Measurements from ENCODE around the gene FADS1. TPM values are rescaled to one million over a fixed set of nuclear protein-coding genes. Genes with fewer than 3 reads are reported as not detected.

The FADS1 gene
- total RNA-seq, 6 donors from 2014 or later, result 38.8 to 63.7 (median 53.2) TPM

DNA sequence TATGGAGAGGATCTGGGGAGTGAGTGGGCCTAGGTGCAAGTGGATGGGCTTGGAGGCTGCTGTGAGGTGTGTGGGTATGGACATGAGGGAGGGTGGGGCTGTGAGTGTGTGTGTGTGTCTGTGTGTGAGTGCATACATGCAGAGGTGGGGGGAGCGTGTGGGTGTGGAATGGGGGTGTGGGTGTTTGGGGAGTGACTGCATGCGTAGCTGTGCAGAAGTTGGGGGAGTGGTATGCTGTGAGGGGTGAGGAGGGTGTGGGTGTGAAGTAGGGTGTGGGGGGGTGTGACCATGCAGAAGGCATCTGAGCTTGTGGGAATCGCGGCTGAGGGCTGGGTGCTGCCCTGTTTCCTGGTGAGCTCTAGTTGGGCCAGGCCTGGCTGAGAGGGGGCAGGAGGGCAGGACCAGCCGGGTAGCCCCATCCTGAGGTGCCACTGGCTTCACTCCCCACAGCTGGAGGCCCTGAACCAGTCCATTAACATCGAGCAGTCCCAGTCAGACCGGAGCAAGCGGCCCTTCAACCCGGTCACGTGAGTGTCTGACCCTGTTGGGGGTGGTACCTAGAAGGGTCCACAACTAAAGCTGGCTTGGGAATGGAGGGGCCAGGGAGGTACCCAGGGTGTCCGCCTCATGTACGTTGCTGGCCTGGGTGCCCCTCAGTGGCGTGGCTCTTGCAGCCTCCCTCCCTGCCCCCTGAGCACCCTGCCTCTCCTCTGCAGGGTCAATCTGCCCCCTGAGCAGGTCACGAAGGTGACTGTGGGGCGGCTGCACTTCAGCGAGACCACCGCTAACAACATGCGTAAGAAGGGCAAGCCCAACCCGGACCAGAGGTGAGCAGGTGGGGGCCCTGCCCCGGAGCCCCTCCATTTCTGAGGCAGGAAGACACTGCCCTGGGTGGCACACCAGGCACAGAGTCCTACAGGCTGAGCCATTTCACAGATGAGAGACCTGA lies 40.9 kb downstream of the FADS1 start:
- WGBS, 2 donors, result 65 to 84% methylated on average over 10 to 16 of the region's 20 CpGs
- ATAC-seq (ENCODE audit: low FRiP score in 2 of 2) (no peak), DNase-seq (no peak)
- no peak overlapping the region for H3K4me3 ChIP-seq
- no peaks in the 10 kb centered on the region for H3K27me3 ChIP-seq
- H3K27ac ChIP-seq, result no peak overlapping the region
- peaks cover 9 to 26% (median 14%) of the 10 kb centered on the region in 4 donors for H3K4me1 ChIP-seq
- TF ChIP-seq POLR2AphosphoS5 (IDR thresholded peaks at IDR 0.05) (no peak), POLR2A (IDR thresholded peaks at IDR 0.05) (no peak), EP300 (IDR thresholded peaks at IDR 0.05) (no peak)
- TF ChIP-seq, protein P1, sequence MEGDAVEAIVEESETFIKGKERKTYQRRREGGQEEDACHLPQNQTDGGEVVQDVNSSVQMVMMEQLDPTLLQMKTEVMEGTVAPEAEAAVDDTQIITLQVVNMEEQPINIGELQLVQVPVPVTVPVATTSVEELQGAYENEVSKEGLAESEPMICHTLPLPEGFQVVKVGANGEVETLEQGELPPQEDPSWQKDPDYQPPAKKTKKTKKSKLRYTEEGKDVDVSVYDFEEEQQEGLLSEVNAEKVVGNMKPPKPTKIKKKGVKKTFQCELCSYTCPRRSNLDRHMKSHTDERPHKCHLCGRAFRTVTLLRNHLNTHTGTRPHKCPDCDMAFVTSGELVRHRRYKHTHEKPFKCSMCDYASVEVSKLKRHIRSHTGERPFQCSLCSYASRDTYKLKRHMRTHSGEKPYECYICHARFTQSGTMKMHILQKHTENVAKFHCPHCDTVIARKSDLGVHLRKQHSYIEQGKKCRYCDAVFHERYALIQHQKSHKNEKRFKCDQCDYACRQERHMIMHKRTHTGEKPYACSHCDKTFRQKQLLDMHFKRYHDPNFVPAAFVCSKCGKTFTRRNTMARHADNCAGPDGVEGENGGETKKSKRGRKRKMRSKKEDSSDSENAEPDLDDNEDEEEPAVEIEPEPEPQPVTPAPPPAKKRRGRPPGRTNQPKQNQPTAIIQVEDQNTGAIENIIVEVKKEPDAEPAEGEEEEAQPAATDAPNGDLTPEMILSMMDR (IDR thresholded peaks at IDR 0.05), result no peak
- no peaks in the 10 kb centered on the region for H3K36me3 ChIP-seq
- H3K9me3 ChIP-seq, result no peaks in the 10 kb centered on the region

DNA sequence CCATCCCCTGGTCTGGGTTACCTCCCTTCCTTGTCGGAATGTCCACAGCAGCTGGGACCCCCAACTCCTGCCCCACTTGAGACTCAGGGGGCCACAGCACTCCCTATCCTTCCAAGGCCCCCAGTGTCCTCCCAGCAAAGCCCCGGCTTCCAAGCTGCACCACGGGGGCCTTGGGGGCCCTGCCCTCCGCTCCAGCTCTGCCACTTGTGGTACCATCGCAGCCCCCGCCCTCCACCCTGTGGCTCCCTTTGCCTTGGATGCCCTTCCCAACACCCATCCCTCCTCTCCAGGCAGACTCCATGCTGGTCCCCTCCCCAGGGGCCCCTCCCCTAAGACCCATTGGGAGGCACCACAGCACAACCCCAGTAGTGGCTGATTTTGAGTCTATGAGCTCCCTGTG lies 41.7 kb downstream of the FADS1 start:
- Histone ChIP-seq H3K4me1 (peaks cover 9 to 26% (median 14%) of the 10 kb centered on the region in 4 donors), H3K27me3 (no peaks in the 10 kb centered on the region), H3K9me3 (no peaks in the 10 kb centered on the region), H3K27ac (no peak overlapping the region), H3K4me3 (no peak overlapping the region), H3K36me3 (no peaks in the 10 kb centered on the region)
- 95% methylated on average over 6 of the region's 6 CpGs for WGBS, 2 donors
- TF ChIP-seq POLR2AphosphoS5 (IDR thresholded peaks at IDR 0.05), result no peak
- TF ChIP-seq, protein P1 (IDR thresholded peaks at IDR 0.05), result no peak
- TF ChIP-seq EP300 (IDR thresholded peaks at IDR 0.05), result no peak
- no peak for TF ChIP-seq POLR2A (IDR thresholded peaks at IDR 0.05)
- ATAC-seq (ENCODE audit: low FRiP score in 2 of 2) (no peak), DNase-seq (no peak)

DNA sequence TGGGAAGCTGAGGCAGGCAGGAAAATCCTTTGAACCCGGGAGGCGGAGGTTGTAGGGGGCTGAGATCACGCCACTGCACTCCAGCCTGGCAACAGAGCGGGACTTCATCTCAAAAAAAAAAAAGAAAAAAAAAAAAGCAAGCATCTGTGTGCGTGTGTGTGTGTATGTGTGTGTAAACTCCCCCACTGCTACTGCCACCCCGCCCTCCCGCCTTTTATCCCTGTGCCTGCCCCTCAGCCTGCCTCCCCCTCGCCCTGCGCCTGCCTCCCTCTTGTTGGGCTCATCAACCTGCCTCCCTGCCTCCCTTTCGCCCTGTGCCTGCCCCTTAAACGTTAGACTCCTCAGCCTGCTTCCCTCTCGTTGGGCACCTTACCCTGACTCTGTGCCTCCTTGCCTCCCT lies 42.4 kb downstream of the FADS1 start:
- TF ChIP-seq, protein P1 (IDR thresholded peaks at IDR 0.05), result no peak
- no peak for TF ChIP-seq POLR2A (IDR thresholded peaks at IDR 0.05)
- TF ChIP-seq POLR2AphosphoS5 (IDR thresholded peaks at IDR 0.05), result no peak
- no peak for TF ChIP-seq EP300 (IDR thresholded peaks at IDR 0.05)
- Histone ChIP-seq H3K4me1 (peaks cover 9 to 26% (median 16%) of the 10 kb centered on the region in 4 donors), H3K9me3 (no peaks in the 10 kb centered on the region), H3K36me3 (no peaks in the 10 kb centered on the region), H3K27me3 (no peaks in the 10 kb centered on the region), H3K4me3 (no peak overlapping the region), H3K27ac (no peak overlapping the region)
- WGBS, 2 donors, result 87% methylated on average over 12 of the region's 12 CpGs
- ATAC-seq (ENCODE audit: low FRiP score in 2 of 2), result no peak
- DNase-seq, result no peak

DNA sequence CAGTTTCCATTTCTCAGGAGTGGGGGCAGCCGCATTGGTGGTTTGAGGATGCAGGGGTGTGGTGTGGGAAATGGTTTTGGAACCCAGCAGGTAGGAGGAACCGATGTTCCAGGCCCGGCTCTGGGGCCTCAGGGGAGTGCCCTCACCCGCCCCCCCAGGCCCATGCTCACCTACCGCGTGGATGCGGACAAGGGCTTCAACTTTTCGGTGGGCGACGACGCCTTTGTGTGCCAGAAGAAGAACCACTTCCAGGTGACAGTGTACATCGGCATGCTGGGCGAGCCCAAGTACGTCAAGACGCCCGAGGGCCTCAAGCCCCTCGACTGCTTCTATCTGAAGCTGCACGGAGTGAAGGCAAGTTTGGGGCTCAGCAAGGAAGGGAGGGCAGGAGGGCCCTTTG lies 43.0 kb downstream of the FADS1 start:
- H3K9me3 ChIP-seq, result no peaks in the 10 kb centered on the region
- H3K27ac ChIP-seq, result no peak overlapping the region
- no peaks in the 10 kb centered on the region for H3K27me3 ChIP-seq
- H3K4me3 ChIP-seq, result no peak overlapping the region
- H3K4me1 ChIP-seq, result peaks cover 9 to 26% (median 17%) of the 10 kb centered on the region in 4 donors
- ATAC-seq (ENCODE audit: low FRiP score in 2 of 2), result no peak
- no peak for DNase-seq
- 93% methylated on average over 16 to 18 of the region's 18 CpGs for WGBS, 2 donors
- TF ChIP-seq, protein P1 (IDR thresholded peaks at IDR 0.05), result no peak
- TF ChIP-seq EP300 (IDR thresholded peaks at IDR 0.05) (no peak), POLR2AphosphoS5 (IDR thresholded peaks at IDR 0.05) (no peak), POLR2A (IDR thresholded peaks at IDR 0.05) (no peak)
- H3K36me3 ChIP-seq, result no peaks in the 10 kb centered on the region
